D721Med (cell line): ENCODE results near the gene P4HB.

ENCODE experiments used
- DNase-seq: peaks from one replicate; pipeline ENCODE4 v3.0.0; 2011; ENCODE audit warnings: low spot score; ENCODE audit not compliant: insufficient read length
- FAIRE-seq: peaks from 2 replicates; lab custom pipeline; 2011; peaks lifted over from hg19 to GRCh38; lab: Jason Lieb, UNC
- TF ChIP-seq, protein P1 (sequence below): IDR thresholded peaks from 2 replicates; pipeline ENCODE4 v1.5.1; 2012; ENCODE audit warnings: mild to moderate bottlenecking, control low read depth; ENCODE audit not compliant: insufficient read depth; ENCODE audit errors: missing control alignments

Gene P4HB

GRCh38 chr17:81831563-81831956, 28.8 kb downstream of the P4HB start:
- TF ChIP-seq, protein P1, sequence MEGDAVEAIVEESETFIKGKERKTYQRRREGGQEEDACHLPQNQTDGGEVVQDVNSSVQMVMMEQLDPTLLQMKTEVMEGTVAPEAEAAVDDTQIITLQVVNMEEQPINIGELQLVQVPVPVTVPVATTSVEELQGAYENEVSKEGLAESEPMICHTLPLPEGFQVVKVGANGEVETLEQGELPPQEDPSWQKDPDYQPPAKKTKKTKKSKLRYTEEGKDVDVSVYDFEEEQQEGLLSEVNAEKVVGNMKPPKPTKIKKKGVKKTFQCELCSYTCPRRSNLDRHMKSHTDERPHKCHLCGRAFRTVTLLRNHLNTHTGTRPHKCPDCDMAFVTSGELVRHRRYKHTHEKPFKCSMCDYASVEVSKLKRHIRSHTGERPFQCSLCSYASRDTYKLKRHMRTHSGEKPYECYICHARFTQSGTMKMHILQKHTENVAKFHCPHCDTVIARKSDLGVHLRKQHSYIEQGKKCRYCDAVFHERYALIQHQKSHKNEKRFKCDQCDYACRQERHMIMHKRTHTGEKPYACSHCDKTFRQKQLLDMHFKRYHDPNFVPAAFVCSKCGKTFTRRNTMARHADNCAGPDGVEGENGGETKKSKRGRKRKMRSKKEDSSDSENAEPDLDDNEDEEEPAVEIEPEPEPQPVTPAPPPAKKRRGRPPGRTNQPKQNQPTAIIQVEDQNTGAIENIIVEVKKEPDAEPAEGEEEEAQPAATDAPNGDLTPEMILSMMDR = no peak
- DNase-seq (no peak), FAIRE-seq (no peak)

- TF ChIP-seq, protein P1 = no peak
- FAIRE-seq = no peak
These were observed 30.5 kb downstream of the P4HB start for GRCh38 chr17:81829858-81830257.

DNA sequence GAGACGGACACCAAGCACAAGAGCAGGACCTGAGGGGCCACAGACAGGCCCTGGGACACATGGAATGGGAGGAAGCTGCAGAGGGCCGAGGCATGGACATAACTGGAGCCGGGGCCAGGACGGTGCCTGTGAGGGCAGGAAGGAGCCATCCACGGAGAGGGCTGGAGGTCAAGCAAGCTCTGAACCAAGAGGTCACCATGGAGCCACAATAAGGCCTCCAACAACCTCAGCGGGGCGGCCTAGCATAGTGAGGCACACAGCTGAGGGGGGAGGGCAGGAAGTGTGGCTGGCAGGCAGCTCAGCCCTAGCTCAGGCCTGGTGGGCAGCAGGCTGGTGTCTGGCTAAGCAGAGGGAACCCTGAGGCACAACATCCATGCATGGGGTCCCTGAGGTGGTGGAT, 31.7 kb downstream of the P4HB start:
- TF ChIP-seq, protein P1 = no peak
- no peak for DNase-seq
- FAIRE-seq = no peak

More at GRCh38 chr17:81829858-81830257, 30.5 kb downstream of the P4HB start:
- DNase-seq = no peak

- TF ChIP-seq, protein P1 = no peak
- DNase-seq (no peak), FAIRE-seq (no peak)
These were observed 34.4 kb downstream of the P4HB start for GRCh38 chr17:81825841-81826466.

DNA sequence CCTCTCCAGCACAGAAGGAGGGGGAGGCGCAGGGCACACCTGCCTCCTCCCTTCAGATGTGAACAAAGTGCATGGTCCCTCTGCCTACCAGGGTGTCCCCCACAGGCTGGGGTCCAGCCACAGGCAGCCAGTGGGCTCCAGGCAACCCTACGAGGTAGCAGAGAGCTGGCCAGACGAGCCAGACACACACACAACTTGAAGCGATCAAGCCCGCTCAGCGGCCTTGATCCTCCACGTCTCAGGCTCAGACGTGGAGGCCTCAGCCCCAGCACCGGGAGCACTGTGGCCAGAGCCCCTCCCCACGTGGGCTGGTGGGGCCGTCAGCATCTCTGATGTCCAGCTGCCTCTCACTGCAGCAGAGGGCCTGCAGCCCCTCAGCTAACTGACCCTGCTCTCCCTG, 35.7 kb downstream of the P4HB start:
- TF ChIP-seq, protein P1 = no peak
- no peak for FAIRE-seq
- no peak for DNase-seq

GRCh38 chr17:81823820-81824550, 36.4 kb downstream of the P4HB start:
- TF ChIP-seq, protein P1 = no peak
- DNase-seq = no peak
- FAIRE-seq = no peak

DNA sequence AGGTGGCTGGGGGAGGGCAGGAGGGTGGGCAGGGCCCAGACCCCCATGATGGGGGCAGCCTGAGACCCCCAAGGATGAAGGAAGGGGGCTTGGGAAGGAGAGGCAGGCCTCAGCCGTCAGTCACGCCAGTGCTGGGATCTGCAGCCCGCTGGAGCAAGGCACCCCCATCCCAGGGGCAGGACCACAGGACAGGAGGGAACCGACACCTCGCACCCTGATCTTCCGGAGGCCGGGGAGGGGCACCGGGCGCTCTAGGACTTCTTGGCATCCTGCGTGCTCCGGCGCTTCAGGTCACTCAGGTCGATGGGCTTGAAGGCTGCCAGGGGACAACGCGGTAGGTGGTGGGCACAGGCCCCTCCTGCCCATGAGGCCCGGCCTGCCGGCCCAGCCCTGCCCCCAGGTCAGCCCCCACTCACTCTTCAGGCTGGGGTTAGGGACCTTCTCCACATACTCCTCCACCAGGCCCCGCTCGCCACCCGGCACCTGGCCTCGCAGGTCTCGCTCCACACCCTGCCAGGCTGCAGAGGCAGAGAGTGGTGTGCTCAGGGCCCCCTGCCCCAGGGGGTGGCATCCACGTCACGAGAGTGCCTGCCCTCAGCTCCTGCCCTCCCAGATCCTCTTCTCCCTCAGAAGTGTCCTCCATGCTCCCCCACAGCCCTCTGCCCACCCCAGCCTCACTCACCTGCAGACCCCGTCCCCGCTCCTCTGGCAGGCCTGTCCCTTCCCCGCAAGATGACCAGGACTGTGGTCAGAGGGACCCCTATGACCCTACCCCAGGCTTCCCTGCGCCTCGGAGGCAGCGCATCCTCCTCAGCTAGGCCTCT, 37.1 kb downstream of the P4HB start:
- no peak for DNase-seq
- TF ChIP-seq, protein P1 = no peak
- FAIRE-seq = no peak
